DND-41 (cell line): Measurements from ENCODE around the gene SLC17A2.

ENCODE experiments used
- ATAC-seq: fragments of 200-7000 bp; cut with Tn5 transposase; 3 replicates; pipeline ENCODE4 v1.9.1; 2021; ENCODE audit warnings: low read depth; ENCODE audit not compliant: insufficient read depth
- DNase-seq: peaks from one replicate; pipeline ENCODE4 v3.0.0-alpha.2; 2020
- H2AFZ ChIP-seq: 2 replicates; pipeline ENCODE4 v1.6.0; 2012; ENCODE audit warnings: low read depth, low read length
- H3K27ac ChIP-seq: 2 replicates; pipeline ENCODE4 v1.5.1; 2012; ENCODE audit warnings: low read length, inconsistent platforms
- H3K27me3 ChIP-seq: fragments of 200-600 bp; sonication (generic); 2 replicates; pipeline ENCODE4 v1.6.0; 2012; ENCODE audit warnings: low read length, mild to moderate bottlenecking, inconsistent platforms; ENCODE audit not compliant: insufficient read depth, poor library complexity
- H3K36me3 ChIP-seq: 2 replicates; pipeline ENCODE4 v1.5.1; 2012; ENCODE audit warnings: low read length, inconsistent platforms; ENCODE audit not compliant: insufficient read depth
- H3K4me1 ChIP-seq: 2 replicates; pipeline ENCODE4 v1.5.1; 2012; ENCODE audit warnings: mild to moderate bottlenecking, low read length; ENCODE audit not compliant: insufficient read depth
- H3K4me2 ChIP-seq: 2 replicates; pipeline ENCODE4 v1.6.0; 2012; ENCODE audit warnings: mild to moderate bottlenecking, moderate library complexity, low read length, inconsistent platforms; ENCODE audit not compliant: insufficient read depth
- H3K4me3 ChIP-seq, 2 experiments: fragments of 200-600 bp in 1 of 2; shearing (Covaris generic) in 1 of 2; 2 replicates each; pipeline ENCODE4 v1.5.1; 2012 to 2016; ENCODE audit warnings: inconsistent platforms in 2 of 2, low read length in 2 of 2, mild to moderate bottlenecking in 2 of 2, low read depth in 1 of 2, moderate library complexity in 1 of 2
- H3K79me2 ChIP-seq: 2 replicates; pipeline ENCODE4 v1.6.0; 2012; ENCODE audit warnings: low read length, inconsistent platforms; ENCODE audit not compliant: insufficient read depth
- H3K9ac ChIP-seq: 2 replicates; pipeline ENCODE4 v1.6.0; 2012; ENCODE audit warnings: low read depth, mild to moderate bottlenecking, inconsistent platforms, low read length, moderate library complexity
- H3K9me3 ChIP-seq: 2 replicates; pipeline ENCODE4 v1.5.1; 2012; ENCODE audit warnings: low read length, moderate library complexity, mild to moderate bottlenecking, inconsistent platforms; ENCODE audit not compliant: insufficient read depth, severe bottlenecking
- H4K20me1 ChIP-seq: 2 replicates; pipeline ENCODE4 v1.6.0; 2012; ENCODE audit warnings: low read length; ENCODE audit not compliant: insufficient read depth
- EZH2 ChIP-seq: IDR thresholded peaks from 3 replicates; pipeline ENCODE4 v1.6.1; 2012; ENCODE audit warnings: borderline replicate concordance, low read depth, mild to moderate bottlenecking, moderate library complexity, low read length, inconsistent platforms; ENCODE audit not compliant: severe bottlenecking
- TF ChIP-seq, protein P1 (sequence below): IDR thresholded peaks from 2 replicates; pipeline ENCODE4 v1.5.1; 2012; ENCODE audit warnings: borderline replicate concordance, low read length, moderate library complexity, mild to moderate bottlenecking; ENCODE audit not compliant: poor library complexity, severe bottlenecking; ENCODE audit errors: extremely low read depth

Gene SLC17A2

DNA sequence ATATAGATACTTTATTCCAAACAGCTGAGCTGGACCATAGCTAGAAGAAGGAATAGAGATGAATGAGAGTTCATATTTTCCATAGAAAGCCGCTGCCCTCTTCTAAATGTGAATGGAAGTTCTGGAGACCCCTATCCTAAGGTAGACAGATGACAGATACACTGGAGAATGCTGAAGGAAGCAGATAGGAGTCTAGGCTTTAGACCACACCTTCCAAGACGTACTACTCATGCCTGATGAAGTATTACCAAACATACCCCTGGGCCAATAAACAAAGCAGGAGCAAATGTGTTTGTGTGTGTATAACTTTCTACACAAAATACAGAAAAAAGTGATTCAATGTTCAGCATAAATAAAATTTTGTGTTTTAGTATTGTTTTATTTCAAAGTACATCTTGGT lies 9.1 kb upstream of the SLC17A2 start:
- Histone ChIP-seq H3K9me3 (no peaks in the 10 kb centered on the region), H3K36me3 (no peaks in the 10 kb centered on the region), H3K79me2 (no peaks in the 10 kb centered on the region), H3K27ac (no peak overlapping the region), H3K27me3 (peaks cover 2% of the 10 kb centered on the region), H3K9ac (no peak overlapping the region), H3K4me3 (no peak overlapping the region), H3K4me1 (no peaks in the 10 kb centered on the region), H3K4me2 (no peak overlapping the region), H4K20me1 (no peaks in the 10 kb centered on the region), H2AFZ (no peak overlapping the region)
- ATAC-seq (no peak), DNase-seq (no peak)
- no peak for TF ChIP-seq EZH2
- TF ChIP-seq, protein P1, sequence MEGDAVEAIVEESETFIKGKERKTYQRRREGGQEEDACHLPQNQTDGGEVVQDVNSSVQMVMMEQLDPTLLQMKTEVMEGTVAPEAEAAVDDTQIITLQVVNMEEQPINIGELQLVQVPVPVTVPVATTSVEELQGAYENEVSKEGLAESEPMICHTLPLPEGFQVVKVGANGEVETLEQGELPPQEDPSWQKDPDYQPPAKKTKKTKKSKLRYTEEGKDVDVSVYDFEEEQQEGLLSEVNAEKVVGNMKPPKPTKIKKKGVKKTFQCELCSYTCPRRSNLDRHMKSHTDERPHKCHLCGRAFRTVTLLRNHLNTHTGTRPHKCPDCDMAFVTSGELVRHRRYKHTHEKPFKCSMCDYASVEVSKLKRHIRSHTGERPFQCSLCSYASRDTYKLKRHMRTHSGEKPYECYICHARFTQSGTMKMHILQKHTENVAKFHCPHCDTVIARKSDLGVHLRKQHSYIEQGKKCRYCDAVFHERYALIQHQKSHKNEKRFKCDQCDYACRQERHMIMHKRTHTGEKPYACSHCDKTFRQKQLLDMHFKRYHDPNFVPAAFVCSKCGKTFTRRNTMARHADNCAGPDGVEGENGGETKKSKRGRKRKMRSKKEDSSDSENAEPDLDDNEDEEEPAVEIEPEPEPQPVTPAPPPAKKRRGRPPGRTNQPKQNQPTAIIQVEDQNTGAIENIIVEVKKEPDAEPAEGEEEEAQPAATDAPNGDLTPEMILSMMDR = no peak

DNA sequence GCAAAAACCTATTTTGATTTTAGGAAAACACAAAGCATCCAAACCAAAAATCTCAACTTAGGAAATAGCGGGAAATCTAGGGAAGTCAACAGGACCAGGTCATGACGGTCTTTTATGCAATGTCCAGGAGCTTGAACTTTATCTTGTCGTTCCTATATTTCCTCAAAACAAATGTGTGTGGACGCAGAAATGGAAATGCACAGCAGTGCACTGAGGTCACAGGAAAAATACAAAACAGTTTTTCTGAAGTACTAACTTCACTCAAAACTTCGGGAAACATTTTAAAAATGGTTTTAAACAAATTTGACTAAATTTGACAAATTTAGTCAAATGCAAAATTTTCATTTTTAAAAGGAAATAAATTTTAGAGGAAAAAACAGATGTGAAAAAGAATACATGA lies 5.5 kb upstream of the SLC17A2 start:
- H3K4me3 ChIP-seq = no peak overlapping the region
- no peaks in the 10 kb centered on the region for H3K27me3 ChIP-seq
- H3K36me3 ChIP-seq = no peaks in the 10 kb centered on the region
- TF ChIP-seq, protein P1 = no peak
- no peak for TF ChIP-seq EZH2
- H3K27ac ChIP-seq = no peak overlapping the region
- no peaks in the 10 kb centered on the region for H3K4me1 ChIP-seq
- H3K9me3 ChIP-seq = no peaks in the 10 kb centered on the region
- H3K79me2 ChIP-seq = no peaks in the 10 kb centered on the region
- DNase-seq (no peak), ATAC-seq (no peak)
- no peak overlapping the region for H3K9ac ChIP-seq
- no peaks in the 10 kb centered on the region for H4K20me1 ChIP-seq
- no peak overlapping the region for H3K4me2 ChIP-seq
- no peak overlapping the region for H2AFZ ChIP-seq

DNA sequence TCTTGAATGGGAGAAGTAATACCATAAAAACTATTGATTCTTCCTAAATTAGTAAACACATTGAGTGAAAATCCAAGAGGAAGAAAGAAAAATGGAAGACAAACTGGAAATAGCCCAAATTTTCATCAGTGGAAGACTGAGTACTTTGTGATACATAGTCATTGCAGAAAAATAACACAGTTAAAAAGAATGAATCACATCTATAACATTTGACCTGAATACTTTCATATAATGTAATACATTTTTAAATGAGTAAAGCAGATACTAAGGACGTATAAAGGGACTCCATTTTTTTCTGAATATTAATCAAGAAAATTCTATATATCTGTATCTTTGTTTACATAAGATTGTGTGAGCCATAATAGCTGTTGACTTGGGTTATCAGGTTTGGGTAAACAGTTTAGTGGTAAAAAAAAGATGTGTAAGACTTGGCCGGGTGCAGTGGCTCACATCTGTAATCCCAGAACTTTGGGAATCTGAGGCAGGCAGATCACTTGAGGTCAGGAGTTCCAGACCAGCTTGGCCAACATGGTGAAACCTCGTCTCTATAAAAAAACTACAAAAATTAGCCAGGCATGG lies 4.3 kb upstream of the SLC17A2 start:
- H3K4me2 ChIP-seq = no peak overlapping the region
- DNase-seq (no peak), ATAC-seq (no peak)
- no peaks in the 10 kb centered on the region for H3K36me3 ChIP-seq
- TF ChIP-seq EZH2 = no peak
- TF ChIP-seq, protein P1 = no peak
- H3K4me1 ChIP-seq = no peaks in the 10 kb centered on the region
- no peaks in the 10 kb centered on the region for H3K9me3 ChIP-seq
- H3K9ac ChIP-seq = no peak overlapping the region
- no peak overlapping the region for H2AFZ ChIP-seq
- H4K20me1 ChIP-seq = no peaks in the 10 kb centered on the region
- H3K79me2 ChIP-seq = no peaks in the 10 kb centered on the region
- no peaks in the 10 kb centered on the region for H3K27me3 ChIP-seq
- no peak overlapping the region for H3K27ac ChIP-seq
- H3K4me3 ChIP-seq = no peak overlapping the region

DNA sequence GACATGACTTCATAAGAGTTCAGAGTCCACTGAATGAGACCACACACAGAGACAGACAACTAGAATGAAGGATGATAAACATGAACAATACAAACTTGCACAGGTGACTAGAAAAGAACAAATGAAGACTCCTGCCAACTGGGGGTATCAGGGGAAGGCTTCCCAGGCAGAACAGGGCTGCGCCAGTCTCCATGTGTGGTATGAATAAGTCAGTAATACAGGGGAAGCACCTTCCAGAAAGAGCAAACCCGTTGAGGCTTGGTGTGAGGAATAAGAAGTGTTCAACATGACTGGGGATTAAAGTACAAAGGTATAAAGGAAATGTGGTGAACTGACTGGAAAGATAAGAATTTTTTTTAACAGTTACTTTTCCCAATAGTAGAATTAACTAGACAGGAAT lies 3.7 kb upstream of the SLC17A2 start:
- ATAC-seq (no peak), DNase-seq (no peak)
- H3K4me1 ChIP-seq = no peaks in the 10 kb centered on the region
- no peak overlapping the region for H3K4me2 ChIP-seq
- TF ChIP-seq EZH2 = no peak
- TF ChIP-seq, protein P1 = no peak
- H3K36me3 ChIP-seq = no peaks in the 10 kb centered on the region
- H3K4me3 ChIP-seq = no peak overlapping the region
- no peaks in the 10 kb centered on the region for H4K20me1 ChIP-seq
- H3K79me2 ChIP-seq = no peaks in the 10 kb centered on the region
- no peak overlapping the region for H3K9ac ChIP-seq
- H3K27me3 ChIP-seq = no peaks in the 10 kb centered on the region
- H3K27ac ChIP-seq = no peak overlapping the region
- H3K9me3 ChIP-seq = no peaks in the 10 kb centered on the region
- H2AFZ ChIP-seq = no peak overlapping the region
